ENCODE data around the gene PLXNB2.

GRCh38 chr22:50327711-50328019 is 20.2 kb upstream of the PLXNB2 start:
- no peak for TF ChIP-seq CTCF (conservative IDR thresholded peaks at IDR 0.05; ENCODE audit: low read depth, low read length)
- TF ChIP-seq POLR2A (IDR thresholded peaks at IDR 0.05; ENCODE audit: low read depth, low read length) = no peak
- TF ChIP-seq CEBPB (IDR thresholded peaks at IDR 0.05; ENCODE audit: low read depth, low read length) = no peak
- no peak for TF ChIP-seq MAZ (IDR thresholded peaks at IDR 0.05; ENCODE audit: borderline replicate concordance, low read depth, low read length)
- no peak for TF ChIP-seq CHD1 (IDR thresholded peaks at IDR 0.05; ENCODE audit: low read depth, low read length)
- no peak for TF ChIP-seq RFX5 (IDR thresholded peaks at IDR 0.05; ENCODE audit: low read depth, low read length)
- no peak for TF ChIP-seq MAFK (IDR thresholded peaks at IDR 0.05; ENCODE audit: low read depth, low read length)
- no peak for TF ChIP-seq SMC3 (IDR thresholded peaks at IDR 0.05; ENCODE audit: low read depth, low read length)
- TF ChIP-seq BHLHE40 (IDR thresholded peaks at IDR 0.05; ENCODE audit: low read depth, low read length) = no peak
- TF ChIP-seq RAD21 (IDR thresholded peaks at IDR 0.05; ENCODE audit: low read length) = no peak
- TF ChIP-seq MXI1 (IDR thresholded peaks at IDR 0.05; ENCODE audit: borderline replicate concordance, low read depth, low read length) = no peak
- TF ChIP-seq RCOR1 (IDR thresholded peaks at IDR 0.05; ENCODE audit: insufficient replicate concordance, low read length) = no peak
- TF ChIP-seq USF2 (IDR thresholded peaks at IDR 0.05; ENCODE audit: low read depth, low read length) = no peak
- no peak for TF ChIP-seq ELK1 (IDR thresholded peaks at IDR 0.05; ENCODE audit: borderline replicate concordance, low read depth, low read length)
